NT2/D1 (cell line): ENCODE measurements around the gene HMGCL.
"Not testable (repeated sequence)": the region's sequence is repeated elsewhere in the genome, so short reads cannot be mapped to it uniquely, and the experiment has no call there.

Experiments used
- SUZ12 ChIP-seq: IDR thresholded peaks from 2 replicates; pipeline ENCODE4 v1.6.1; 2011; ENCODE audit not compliant: insufficient read length, insufficient read depth; ENCODE audit errors: extremely low read depth
- YY1 ChIP-seq: IDR thresholded peaks from 2 replicates; pipeline ENCODE4 v1.6.1; 2011; ENCODE audit not compliant: insufficient read length, insufficient read depth
- ZNF274 ChIP-seq: IDR thresholded peaks from 2 replicates; pipeline ENCODE4 v1.6.1; 2011; ENCODE audit warnings: mild to moderate bottlenecking, low read depth, low read length

DNA sequence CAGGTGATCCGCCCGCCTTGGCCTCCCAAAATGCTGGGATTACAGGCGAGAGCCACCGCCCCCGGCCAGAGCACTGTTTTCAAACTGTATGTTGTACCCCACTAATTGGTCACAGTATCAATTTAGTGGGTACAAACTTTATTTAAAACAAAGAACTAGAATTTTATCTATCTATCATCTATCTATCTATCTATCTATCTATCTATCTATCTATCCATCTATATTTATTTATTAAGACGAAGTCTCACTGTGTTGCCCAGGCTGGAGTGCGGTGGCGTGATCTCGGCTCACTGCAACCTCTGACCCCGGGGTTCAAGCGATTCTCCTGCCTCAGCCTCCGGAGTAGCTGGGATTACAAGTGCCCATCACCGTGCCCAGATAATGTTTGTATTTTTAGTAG is 1.4 kb upstream of the HMGCL start:
- not testable (repeated sequence) for TF ChIP-seq ZNF274, YY1, SUZ12
